ENCODE data around the gene CCM2L.

Gene CCM2L

DNA sequence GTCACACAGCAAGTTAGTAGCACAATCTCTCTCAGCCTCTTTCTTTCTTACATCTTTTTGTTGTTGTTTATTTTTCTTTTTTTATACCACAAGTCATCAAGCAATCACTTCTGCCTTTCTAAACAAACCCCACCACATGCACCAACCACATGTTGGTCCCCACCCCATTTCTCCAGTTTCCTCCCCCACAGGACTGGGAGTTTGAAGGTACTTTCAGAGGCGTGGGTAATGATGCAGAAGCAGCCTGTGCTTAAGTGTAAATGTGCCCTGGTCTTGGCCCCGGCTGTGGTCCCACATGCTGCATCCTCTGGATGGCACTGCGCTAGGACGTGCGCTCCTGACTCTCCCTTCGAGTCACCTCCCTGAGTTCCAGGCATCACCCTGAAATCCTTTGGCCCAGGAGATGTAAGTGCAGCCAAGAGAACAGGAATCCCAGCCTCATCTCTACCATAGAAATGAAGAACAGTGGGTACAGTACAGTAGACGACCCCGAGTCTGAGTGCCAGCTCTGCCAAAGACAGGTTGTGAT is 47.5 kb downstream of the CCM2L start:
- TF ChIP-seq, protein P1, sequence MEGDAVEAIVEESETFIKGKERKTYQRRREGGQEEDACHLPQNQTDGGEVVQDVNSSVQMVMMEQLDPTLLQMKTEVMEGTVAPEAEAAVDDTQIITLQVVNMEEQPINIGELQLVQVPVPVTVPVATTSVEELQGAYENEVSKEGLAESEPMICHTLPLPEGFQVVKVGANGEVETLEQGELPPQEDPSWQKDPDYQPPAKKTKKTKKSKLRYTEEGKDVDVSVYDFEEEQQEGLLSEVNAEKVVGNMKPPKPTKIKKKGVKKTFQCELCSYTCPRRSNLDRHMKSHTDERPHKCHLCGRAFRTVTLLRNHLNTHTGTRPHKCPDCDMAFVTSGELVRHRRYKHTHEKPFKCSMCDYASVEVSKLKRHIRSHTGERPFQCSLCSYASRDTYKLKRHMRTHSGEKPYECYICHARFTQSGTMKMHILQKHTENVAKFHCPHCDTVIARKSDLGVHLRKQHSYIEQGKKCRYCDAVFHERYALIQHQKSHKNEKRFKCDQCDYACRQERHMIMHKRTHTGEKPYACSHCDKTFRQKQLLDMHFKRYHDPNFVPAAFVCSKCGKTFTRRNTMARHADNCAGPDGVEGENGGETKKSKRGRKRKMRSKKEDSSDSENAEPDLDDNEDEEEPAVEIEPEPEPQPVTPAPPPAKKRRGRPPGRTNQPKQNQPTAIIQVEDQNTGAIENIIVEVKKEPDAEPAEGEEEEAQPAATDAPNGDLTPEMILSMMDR (IDR thresholded peaks at IDR 0.05; ENCODE audit: poor library complexity, severe bottlenecking), result no peak
- peaks cover 81% of the 10 kb centered on the region for H3K27me3 ChIP-seq (ENCODE audit: insufficient read depth, poor library complexity, severe bottlenecking)
- no peak for DNase-seq (ENCODE audit: low spot score)
- no peaks in the 10 kb centered on the region for H3K4me1 ChIP-seq (ENCODE audit: insufficient read depth, poor library complexity, severe bottlenecking)
- no peak overlapping the region for H3K4me3 ChIP-seq (ENCODE audit: severe bottlenecking)
- ATAC-seq (ENCODE audit: low read depth), result no peak
- no peaks in the 10 kb centered on the region for H3K9me3 ChIP-seq (ENCODE audit: severe bottlenecking)
- no peaks in the 10 kb centered on the region for H3K36me3 ChIP-seq (ENCODE audit: low read depth)
- H3K27ac ChIP-seq (ENCODE audit: poor library complexity, severe bottlenecking), result no peak overlapping the region

DNA sequence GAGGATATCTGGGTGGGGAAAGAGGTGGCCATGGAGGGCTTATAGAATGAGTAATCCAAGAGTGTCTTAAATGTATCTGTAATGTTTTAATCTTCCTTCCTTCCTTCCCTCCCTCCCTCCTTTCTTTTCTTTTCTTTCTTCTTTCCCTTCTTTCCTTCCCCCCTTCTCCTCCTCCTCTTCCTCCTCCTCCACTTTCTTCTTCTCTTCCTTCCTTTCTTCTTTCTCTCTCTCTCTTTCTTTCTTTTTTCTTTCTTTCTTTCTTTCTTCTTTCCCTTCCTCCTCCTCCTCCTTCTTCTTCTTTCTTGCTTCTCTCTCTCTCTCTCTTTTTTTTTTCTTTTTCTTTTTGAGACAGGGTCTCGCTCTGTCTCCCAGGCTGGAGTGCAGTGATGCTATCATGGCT is 49.0 kb downstream of the CCM2L start:
- peaks cover 67% of the 10 kb centered on the region for H3K27me3 ChIP-seq (ENCODE audit: insufficient read depth, poor library complexity, severe bottlenecking)
- TF ChIP-seq, protein P1 (IDR thresholded peaks at IDR 0.05; ENCODE audit: poor library complexity, severe bottlenecking), result no peak
- DNase-seq (ENCODE audit: low spot score), result no peak

GRCh38 chr20:32062776-32063170 is 52.5 kb downstream of the CCM2L start:
- Histone ChIP-seq H3K9me3 (ENCODE audit: severe bottlenecking) (no peaks in the 10 kb centered on the region), H3K4me1 (ENCODE audit: insufficient read depth, poor library complexity, severe bottlenecking) (no peaks in the 10 kb centered on the region), H3K27ac (ENCODE audit: poor library complexity, severe bottlenecking) (no peak overlapping the region), H3K36me3 (ENCODE audit: low read depth) (no peaks in the 10 kb centered on the region), H3K4me3 (ENCODE audit: severe bottlenecking) (no peak overlapping the region), H3K27me3 (ENCODE audit: insufficient read depth, poor library complexity, severe bottlenecking) (peaks cover 40% of the 10 kb centered on the region)
- DNase-seq (ENCODE audit: low spot score) (peak; percentile 73), ATAC-seq (ENCODE audit: low read depth) (no peak)
- TF ChIP-seq, protein P1 (IDR thresholded peaks at IDR 0.05; ENCODE audit: poor library complexity, severe bottlenecking), result no peak

More for the DNA sequence above, 49.0 kb downstream of the CCM2L start:
- H3K9me3 ChIP-seq (ENCODE audit: severe bottlenecking), result no peaks in the 10 kb centered on the region
- ATAC-seq (ENCODE audit: low read depth), result no peak
- no peaks in the 10 kb centered on the region for H3K4me1 ChIP-seq (ENCODE audit: insufficient read depth, poor library complexity, severe bottlenecking)
- H3K4me3 ChIP-seq (ENCODE audit: severe bottlenecking), result no peak overlapping the region
- no peak overlapping the region for H3K27ac ChIP-seq (ENCODE audit: poor library complexity, severe bottlenecking)
- no peaks in the 10 kb centered on the region for H3K36me3 ChIP-seq (ENCODE audit: low read depth)

- Histone ChIP-seq H3K9me3 (ENCODE audit: severe bottlenecking) (no peaks in the 10 kb centered on the region), H3K27me3 (ENCODE audit: insufficient read depth, poor library complexity, severe bottlenecking) (peaks cover 33% of the 10 kb centered on the region), H3K27ac (ENCODE audit: poor library complexity, severe bottlenecking) (no peak overlapping the region), H3K4me1 (ENCODE audit: insufficient read depth, poor library complexity, severe bottlenecking) (no peaks in the 10 kb centered on the region), H3K4me3 (ENCODE audit: severe bottlenecking) (no peak overlapping the region), H3K36me3 (ENCODE audit: low read depth) (no peaks in the 10 kb centered on the region)
- TF ChIP-seq, protein P1 (IDR thresholded peaks at IDR 0.05; ENCODE audit: poor library complexity, severe bottlenecking), result no peak
- DNase-seq (ENCODE audit: low spot score), result no peak
- no peak for ATAC-seq (ENCODE audit: low read depth)
Observed at GRCh38 chr20:32063695-32064094, 53.5 kb downstream of the CCM2L start.

DNA sequence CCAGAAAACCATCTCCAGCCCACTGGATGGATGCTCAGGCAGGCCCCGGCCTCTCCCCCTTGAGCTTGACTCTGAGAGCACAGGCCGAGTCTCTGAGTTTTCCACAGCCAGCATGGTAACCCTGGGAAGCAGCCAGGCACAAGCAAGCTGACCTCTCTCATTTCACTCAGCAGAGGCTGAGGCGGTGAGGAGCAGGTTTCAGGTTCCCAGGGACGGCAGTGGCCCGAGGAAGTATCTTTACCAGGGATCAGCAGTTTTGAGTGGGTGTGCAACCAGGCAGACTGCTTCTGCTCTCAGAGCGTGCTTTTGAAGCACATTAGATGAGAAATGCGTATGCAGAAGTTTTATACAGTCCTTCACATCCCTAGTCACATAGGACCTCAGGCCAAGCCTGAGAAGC is 54.4 kb downstream of the CCM2L start:
- Histone ChIP-seq H3K9me3 (ENCODE audit: severe bottlenecking) (no peaks in the 10 kb centered on the region), H3K27ac (ENCODE audit: poor library complexity, severe bottlenecking) (no peak overlapping the region), H3K4me1 (ENCODE audit: insufficient read depth, poor library complexity, severe bottlenecking) (no peaks in the 10 kb centered on the region), H3K36me3 (ENCODE audit: low read depth) (no peaks in the 10 kb centered on the region), H3K4me3 (ENCODE audit: severe bottlenecking) (no peak overlapping the region), H3K27me3 (ENCODE audit: insufficient read depth, poor library complexity, severe bottlenecking) (peaks cover 24% of the 10 kb centered on the region)
- DNase-seq (ENCODE audit: low spot score) (peak; percentile 65), ATAC-seq (ENCODE audit: low read depth) (no peak)
- TF ChIP-seq, protein P1 (IDR thresholded peaks at IDR 0.05; ENCODE audit: poor library complexity, severe bottlenecking), result no peak
